ENCODE data around the gene PLEKHN1.

Gene PLEKHN1

DNA sequence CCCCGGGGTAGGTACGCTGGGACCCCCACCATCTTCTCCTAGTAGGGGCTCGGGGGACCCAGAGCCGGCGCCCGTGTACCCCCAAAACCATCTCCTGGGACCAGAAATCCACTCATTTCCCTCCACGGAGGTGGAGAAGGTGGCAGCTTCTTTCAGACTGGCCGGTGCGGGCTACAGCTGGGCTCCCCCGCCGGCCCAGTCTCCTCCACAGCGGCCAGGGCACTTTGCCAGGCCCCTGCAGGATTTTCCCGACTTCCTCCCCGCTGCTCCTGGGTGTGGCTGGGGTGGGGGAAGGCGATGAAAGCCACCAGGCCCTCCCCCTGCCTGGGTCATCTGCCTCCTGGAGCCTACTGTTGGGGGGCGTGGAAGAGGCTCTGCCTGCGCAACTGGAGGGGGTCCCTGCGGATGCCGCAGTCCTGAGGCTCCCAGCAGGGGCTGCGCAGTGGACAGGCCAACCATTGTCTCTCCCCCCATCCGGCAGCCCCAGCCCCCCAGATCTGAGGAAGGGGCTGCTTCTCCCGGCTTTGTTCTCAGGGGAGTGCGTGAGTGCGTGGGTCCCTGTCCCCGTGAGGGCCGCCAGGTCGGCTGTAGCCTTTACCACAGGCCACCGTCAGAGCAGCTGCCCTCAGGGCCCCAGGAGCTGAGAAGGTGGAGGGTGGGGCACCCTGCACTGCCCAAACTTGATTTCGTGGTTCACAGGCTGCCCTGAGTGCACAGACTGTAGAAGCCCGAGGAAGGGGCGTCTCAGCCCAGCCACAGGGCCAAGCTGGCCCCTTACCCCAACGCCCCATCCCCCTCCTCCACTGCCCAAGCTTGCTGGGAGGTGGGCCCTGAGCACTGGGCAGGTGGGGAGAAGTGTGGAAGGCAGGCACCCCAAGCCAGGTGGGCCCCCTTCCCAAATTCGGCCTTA lies 55.0 kb downstream of the PLEKHN1 start:
- DNase-seq (ENCODE audit: extremely low spot score) = no peak
- TF ChIP-seq, protein P1, sequence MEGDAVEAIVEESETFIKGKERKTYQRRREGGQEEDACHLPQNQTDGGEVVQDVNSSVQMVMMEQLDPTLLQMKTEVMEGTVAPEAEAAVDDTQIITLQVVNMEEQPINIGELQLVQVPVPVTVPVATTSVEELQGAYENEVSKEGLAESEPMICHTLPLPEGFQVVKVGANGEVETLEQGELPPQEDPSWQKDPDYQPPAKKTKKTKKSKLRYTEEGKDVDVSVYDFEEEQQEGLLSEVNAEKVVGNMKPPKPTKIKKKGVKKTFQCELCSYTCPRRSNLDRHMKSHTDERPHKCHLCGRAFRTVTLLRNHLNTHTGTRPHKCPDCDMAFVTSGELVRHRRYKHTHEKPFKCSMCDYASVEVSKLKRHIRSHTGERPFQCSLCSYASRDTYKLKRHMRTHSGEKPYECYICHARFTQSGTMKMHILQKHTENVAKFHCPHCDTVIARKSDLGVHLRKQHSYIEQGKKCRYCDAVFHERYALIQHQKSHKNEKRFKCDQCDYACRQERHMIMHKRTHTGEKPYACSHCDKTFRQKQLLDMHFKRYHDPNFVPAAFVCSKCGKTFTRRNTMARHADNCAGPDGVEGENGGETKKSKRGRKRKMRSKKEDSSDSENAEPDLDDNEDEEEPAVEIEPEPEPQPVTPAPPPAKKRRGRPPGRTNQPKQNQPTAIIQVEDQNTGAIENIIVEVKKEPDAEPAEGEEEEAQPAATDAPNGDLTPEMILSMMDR (IDR thresholded peaks at IDR 0.05; ENCODE audit: control extremely low read depth, extremely low read depth, low read depth, missing control alignments) = no peak
- ChIA-PET POLR2A (no interaction called here), CTCF (interaction anchor here (1.0 to 3.3 kb wide), 3 partner anchors 11 to 37 kb away, joined by 3 to 26 read pairs (median 4); no protein-coding TSS in a partner anchor)

GRCh38 chr1:1021920-1022259 lies 55.6 kb downstream of the PLEKHN1 start:
- POLR2A ChIA-PET = no interaction called here
- CTCF ChIA-PET = interaction anchor here (1.1 to 3.3 kb wide), 3 partner anchors 10 to 37 kb away, joined by 4 to 26 read pairs (median 4); no protein-coding TSS in a partner anchor
- DNase-seq (ENCODE audit: extremely low spot score) = no peak
- TF ChIP-seq, protein P1 (IDR thresholded peaks at IDR 0.05; ENCODE audit: control extremely low read depth, extremely low read depth, low read depth, missing control alignments) = no peak

- TF ChIP-seq, protein P1 (IDR thresholded peaks at IDR 0.05; ENCODE audit: control extremely low read depth, extremely low read depth, low read depth, missing control alignments) = no peak
- ChIA-PET POLR2A (no interaction called here), CTCF (interaction anchor here (1.1 to 3.3 kb wide), 3 partner anchors 10 to 20 kb away, joined by 4 to 26 read pairs (median 9); no protein-coding TSS in a partner anchor)
- no peak for DNase-seq (ENCODE audit: extremely low spot score)
These were observed 56.2 kb downstream of the PLEKHN1 start for GRCh38 chr1:1022302-1023009.

- no peak for DNase-seq (ENCODE audit: extremely low spot score)
- CTCF ChIA-PET = interaction anchor here (0.8 to 3.3 kb wide), 7 partner anchors 9 to 40 kb away, joined by 3 to 26 read pairs (median 4); no protein-coding TSS in a partner anchor
- TF ChIP-seq, protein P1 (IDR thresholded peaks at IDR 0.05; ENCODE audit: control extremely low read depth, extremely low read depth, low read depth, missing control alignments) = no peak
- POLR2A ChIA-PET = interaction anchor here (1.0 kb wide), 1 partner anchor 9 kb away, joined by 3 read pairs; no protein-coding TSS in a partner anchor
These were observed 57.4 kb downstream of the PLEKHN1 start for GRCh38 chr1:1023700-1024099.

- POLR2A ChIA-PET = interaction anchor here (1.0 kb wide), 1 partner anchor 10 kb away, joined by 3 read pairs; no protein-coding TSS in a partner anchor
- DNase-seq (ENCODE audit: extremely low spot score) = no peak
- TF ChIP-seq, protein P1 (IDR thresholded peaks at IDR 0.05; ENCODE audit: control extremely low read depth, extremely low read depth, low read depth, missing control alignments) = no peak
- CTCF ChIA-PET = interaction anchor here (0.8 to 2.9 kb wide), 7 partner anchors 8 to 40 kb away, joined by 3 to 9 read pairs (median 3); no protein-coding TSS in a partner anchor
These were observed 58.0 kb downstream of the PLEKHN1 start for GRCh38 chr1:1024149-1024770.

All from GM10248 (cell line).